ENCODE data around the gene PRXL2A.

- TF ChIP-seq CTCF (IDR thresholded peaks at IDR 0.05 in 8 of 11, conservative IDR thresholded peaks at IDR 0.05 in 3 of 11), result no peak
- no peak for TF ChIP-seq POLR2AphosphoS5 (IDR thresholded peaks at IDR 0.05)
- no peak for TF ChIP-seq POLR2A (IDR thresholded peaks at IDR 0.05)
Observed at GRCh38 chr10:80485946-80486764, 77.8 kb downstream of the PRXL2A start.

Measured in spleen (tissue), 7 donors.